Caco-2 (cell line): ENCODE measurements around the gene OR6C65. TPM values are rescaled to one million over a fixed set of nuclear protein-coding genes. Genes with fewer than 3 reads are reported as not detected.

Experiments used
- BruUV-seq: library from RNA; stranded (reverse); fragments of 400-500 nt; replicated peaks from 2 replicates; lab custom pipeline; 2021; lab: Mats Ljungman, UMichigan
- CTCF ChIA-PET: fragments of 300-600 bp; sonication (Branson Sonifier 250); formaldehyde crosslinking; loops from one replicate; lab custom pipeline; 2022; ENCODE audit warnings: antibody characterized with exemption; lab: Charles Lee
- POLR2A ChIA-PET: fragments of 300-600 bp; sonication (Branson Sonifier 250); formaldehyde crosslinking; loops from one replicate; lab custom pipeline; 2022; ENCODE audit warnings: antibody characterized with exemption; lab: Charles Lee
- DNase-seq, 2 experiments: peaks; one replicate each; pipeline versions ENCODE4 v3.0.0 to v3.0.0-alpha.2; 2020 to 2022
- H3K27me3 ChIP-seq: replicated peaks from 2 replicates; pipeline ENCODE4 v1.6.0; 2011; ENCODE audit warnings: low read length; ENCODE audit not compliant: control insufficient read depth, insufficient read depth
- H3K36me3 ChIP-seq: 2 replicates; pipeline ENCODE4 v1.5.1; 2011; ENCODE audit warnings: low read length; ENCODE audit not compliant: control insufficient read depth, insufficient read depth
- H3K4me1 ChIP-seq: fragments of 250-450 bp; sonication (Bioruptor Pico); 2 replicates; pipeline ENCODE4 v1.5.1; 2020; ENCODE audit warnings: mild to moderate bottlenecking
- H3K4me3 ChIP-seq: 2 replicates; pipeline ENCODE4 v1.5.1; 2011; ENCODE audit warnings: low read depth, mild to moderate bottlenecking, control low read depth, low read length
- H3K9me3 ChIP-seq: fragments of 250-450 bp; sonication (Bioruptor Pico); 2 replicates; pipeline ENCODE4 v1.5.1; 2020; ENCODE audit warnings: mild to moderate bottlenecking, moderate library complexity
- H3K27ac Mint-ChIP-seq: one replicate; pipeline ENCODE4 v1.8.0; 2022; ENCODE audit warnings: mixed read lengths; ENCODE audit not compliant: unreplicated experiment
- H3K27me3 Mint-ChIP-seq: one replicate; pipeline ENCODE4 v1.8.0; 2022; ENCODE audit warnings: mixed read lengths; ENCODE audit not compliant: insufficient read depth, unreplicated experiment
- H3K36me3 Mint-ChIP-seq: one replicate; pipeline ENCODE4 v1.8.0; 2022; ENCODE audit warnings: mild to moderate bottlenecking, mixed read lengths; ENCODE audit not compliant: insufficient read depth, unreplicated experiment
- H3K4me1 Mint-ChIP-seq: one replicate; pipeline ENCODE4 v1.8.0; 2022; ENCODE audit warnings: low read depth, mixed read lengths; ENCODE audit not compliant: unreplicated experiment
- H3K4me3 Mint-ChIP-seq: one replicate; pipeline ENCODE4 v1.8.0; 2022; ENCODE audit warnings: mild to moderate bottlenecking, moderate library complexity, mixed read lengths; ENCODE audit not compliant: unreplicated experiment
- H3K9me3 Mint-ChIP-seq: one replicate; pipeline ENCODE4 v1.8.0; 2022; ENCODE audit warnings: mixed read lengths; ENCODE audit not compliant: unreplicated experiment
- CTCF ChIP-seq, 2 experiments: fragments of 200-600 bp in 1 of 2; IDR thresholded peaks; 1 replicate in 1 of 2; 2 replicates in 1 of 2; pipeline versions ENCODE4 v1.5.1 to v1.8.0; 2011 to 2022; ENCODE audit warnings: antibody characterized with exemption in 1 of 2, control low read depth in 1 of 2, inconsistent platforms in 1 of 2, low read depth in 1 of 2, low read length in 1 of 2, mild to moderate bottlenecking in 1 of 2, moderate library complexity in 1 of 2; ENCODE audit not compliant: insufficient read depth in 1 of 2, severe bottlenecking in 1 of 2, unreplicated experiment in 1 of 2
- intact Hi-C: fragments of 100-400 bp; cut with micrococcal nuclease; formaldehyde crosslinking; loops from one replicate; pipeline ENCODE4 v1.10.0; 2022; ENCODE audit not compliant: unreplicated experiment
- total RNA-seq: library from RNA; stranded (reverse); gene quantifications from 2 replicates; pipeline ENCODE4 v1.2.3, GENCODE V29; 2022

Gene OR6C65
- total RNA-seq, 1 experiment from 2014 or later = not detected

- intact Hi-C loops = no loop called here
- no peak overlapping the region for H3K4me3 ChIP-seq
- no peaks in the 10 kb centered on the region for H3K27me3 ChIP-seq
- H3K27me3 Mint-ChIP-seq = no peaks in the 10 kb centered on the region
- CTCF ChIA-PET = no interaction called here
- no peak for DNase-seq
- POLR2A ChIA-PET = no interaction called here
- H3K4me1 Mint-ChIP-seq = peaks cover 8% of the 10 kb centered on the region
- no peak overlapping the region for H3K27ac Mint-ChIP-seq
- no peak overlapping the region for H3K4me3 Mint-ChIP-seq
- no peaks in the 10 kb centered on the region for H3K9me3 Mint-ChIP-seq
- H3K4me1 ChIP-seq = no peaks in the 10 kb centered on the region
- no peaks in the 10 kb centered on the region for H3K36me3 Mint-ChIP-seq
- no peaks in the 10 kb centered on the region for H3K9me3 ChIP-seq
- no peaks in the 10 kb centered on the region for H3K36me3 ChIP-seq
- TF ChIP-seq CTCF (IDR thresholded peaks at IDR 0.05; ENCODE audit: insufficient read depth in 1 of 2, low read depth in 1 of 2, low read length in 1 of 2, severe bottlenecking in 1 of 2, unreplicated experiment in 1 of 2) = no peak
- BruUV-seq = no TSS peak
These were observed 48.5 kb downstream of the OR6C65 start for GRCh38 chr12:55448825-55449224.

Other genes with a start within 250 kb of the OR6C65 start
- not detected in 2 replicates for gene OR10A7, start 179.5 kb upstream of the OR6C65 start, total RNA-seq
- not detected in 2 replicates for gene OR6C74, start 155.9 kb upstream of the OR6C65 start, total RNA-seq
- gene OR6C6, start 104.0 kb upstream of the OR6C65 start, total RNA-seq = not detected in 2 replicates
- gene OR6C1, start 86.2 kb upstream of the OR6C65 start, total RNA-seq = not detected in 2 replicates
- not detected in 2 replicates for gene OR6C3, start 69.8 kb upstream of the OR6C65 start, total RNA-seq
- gene OR6C75, start 37.6 kb upstream of the OR6C65 start, total RNA-seq = not detected in 2 replicates
- not detected in 2 replicates for gene OR6C76, start 25.7 kb downstream of the OR6C65 start, total RNA-seq
- gene OR6C2, start 43.5 kb downstream of the OR6C65 start, total RNA-seq = not detected in 2 replicates
- not detected in 2 replicates for gene OR6C70, start 69.6 kb downstream of the OR6C65 start, total RNA-seq
- gene OR6C68, start 91.8 kb downstream of the OR6C65 start, total RNA-seq = not detected in 2 replicates
- gene OR6C4, start 149.1 kb downstream of the OR6C65 start, total RNA-seq = not detected in 2 replicates
- not detected in 2 replicates for gene OR2AP1, start 171.9 kb downstream of the OR6C65 start, total RNA-seq
- not detected in 2 replicates for gene OR10P1, start 236.4 kb downstream of the OR6C65 start, total RNA-seq